Neural progenitor cell (in vitro differentiated cells): ENCODE measurements around the gene TEAD1. TPM values are rescaled to one million over a fixed set of nuclear protein-coding genes. Genes with fewer than 3 reads are reported as not detected.

Experiments used
- DNase-seq: peaks from one replicate; pipeline ENCODE4 v3.0.0-alpha.2; 2016; ENCODE audit warnings: low spot score
- H2AFZ ChIP-seq: fragments of 200-600 bp; sonication (generic); replicated peaks from 2 replicates; pipeline ENCODE4 v1.6.1; 2016; ENCODE audit warnings: antibody characterized with exemption
- H3F3A ChIP-seq: fragments of 200-600 bp; sonication (generic); 2 replicates; pipeline ENCODE4 v1.6.1; 2016; ENCODE audit warnings: antibody characterized with exemption, low read depth
- H3K27ac ChIP-seq: fragments of 200-600 bp; sonication (generic); 2 replicates; pipeline ENCODE4 v1.5.1; 2016; ENCODE audit warnings: mild to moderate bottlenecking
- H3K27me3 ChIP-seq: fragments of 200-600 bp; sonication (generic); 2 replicates; pipeline ENCODE4 v1.6.1; 2016; ENCODE audit warnings: mild to moderate bottlenecking, moderate library complexity
- H3K36me3 ChIP-seq: fragments of 200-600 bp; sonication (generic); 2 replicates; pipeline ENCODE4 v1.5.1; 2016
- H3K4me1 ChIP-seq: fragments of 200-600 bp; sonication (generic); 2 replicates; pipeline ENCODE4 v1.6.1; 2016; ENCODE audit warnings: mixed run types
- H3K4me2 ChIP-seq: fragments of 200-600 bp; sonication (generic); 2 replicates; pipeline ENCODE4 v1.6.1; 2016
- H3K4me3 ChIP-seq: fragments of 200-600 bp; sonication (generic); 2 replicates; pipeline ENCODE4 v1.5.1; 2016
- H3K79me2 ChIP-seq: fragments of 200-600 bp; sonication (generic); 2 replicates; pipeline ENCODE4 v1.6.1; 2016; ENCODE audit warnings: low read depth
- H3K9ac ChIP-seq: fragments of 200-600 bp; sonication (generic); 2 replicates; pipeline ENCODE4 v1.6.1; 2016
- H3K9me3 ChIP-seq: fragments of 200-600 bp; sonication (generic); 2 replicates; pipeline ENCODE4 v1.5.1; 2016; ENCODE audit warnings: low read depth
- H4K20me1 ChIP-seq: fragments of 200-600 bp; sonication (generic); 2 replicates; pipeline ENCODE4 v1.6.1; 2016; ENCODE audit warnings: low read depth
- H3K27ac Mint-ChIP-seq: 3 replicates; pipeline ENCODE4 v1.8.0; 2021; ENCODE audit warnings: mixed read lengths
- H3K27me3 Mint-ChIP-seq: 2 replicates; pipeline ENCODE4 v1.8.0; 2022; ENCODE audit warnings: low read depth, mild to moderate bottlenecking, inconsistent platforms, moderate library complexity, mixed read lengths; ENCODE audit not compliant: insufficient read depth
- H3K36me3 Mint-ChIP-seq: 3 replicates; pipeline ENCODE4 v1.8.0; 2021; ENCODE audit warnings: mixed read lengths
- H3K4me1 Mint-ChIP-seq: 3 replicates; pipeline ENCODE4 v1.8.0; 2021; ENCODE audit warnings: mixed read lengths
- H3K4me3 Mint-ChIP-seq: 3 replicates; pipeline ENCODE4 v1.8.0; 2021; ENCODE audit warnings: mild to moderate bottlenecking, moderate library complexity, mixed read lengths
- H3K9me3 Mint-ChIP-seq: 3 replicates; pipeline ENCODE4 v1.8.0; 2020; ENCODE audit warnings: mixed read lengths
- CTCF ChIP-seq: fragments of 200-600 bp; sonication (generic); IDR thresholded peaks from 2 replicates; pipeline ENCODE4 v1.5.1; 2017; ENCODE audit warnings: antibody characterized with exemption, mild to moderate bottlenecking
- EZH2 ChIP-seq: fragments of 200-600 bp; sonication (generic); IDR thresholded peaks from 2 replicates; pipeline ENCODE4 v1.6.1; 2017; ENCODE audit warnings: antibody characterized with exemption, mild to moderate bottlenecking, moderate library complexity
- EZH2phosphoT487 ChIP-seq: fragments of 200-600 bp; sonication (generic); IDR thresholded peaks from 2 replicates; pipeline ENCODE4 v1.6.1; 2017; ENCODE audit warnings: antibody characterized with exemption
- total RNA-seq: library from RNA; depleted of rRNA; stranded (reverse); fragments of >200 nt; gene quantifications from 2 replicates; pipeline ENCODE4 v1.2.3, GENCODE V29; 2015; ENCODE audit warnings: low replicate concordance

TEAD1 gene
- total RNA-seq, 1 donor from 2014 or later = 98.3 TPM

- peaks cover 5% of the 10 kb centered on the region for H3K27me3 Mint-ChIP-seq
- peak overlapping the region; percentile 78 for H3K4me3 Mint-ChIP-seq
- Histone ChIP-seq H3K4me1 (peaks cover 77% of the 10 kb centered on the region), H3K9me3 (no peaks in the 10 kb centered on the region), H2AFZ (no peak overlapping the region), H3K4me2 (peak overlapping the region; percentile 74), H3K4me3 (peak overlapping the region; percentile 34), H3K27ac (peak overlapping the region; percentile 97), H3F3A (peaks cover 56% of the 10 kb centered on the region), H3K27me3 (no peaks in the 10 kb centered on the region), H4K20me1 (peaks cover 14% of the 10 kb centered on the region), H3K36me3 (no peaks in the 10 kb centered on the region), H3K9ac (peak overlapping the region; percentile 10), H3K79me2 (peaks cover 75% of the 10 kb centered on the region)
- no peaks in the 10 kb centered on the region for H3K9me3 Mint-ChIP-seq
- peaks cover 5% of the 10 kb centered on the region for H3K36me3 Mint-ChIP-seq
- peaks cover 87% of the 10 kb centered on the region for H3K4me1 Mint-ChIP-seq
- TF ChIP-seq CTCF (no peak), EZH2phosphoT487 (no peak), EZH2 (no peak)
- H3K27ac Mint-ChIP-seq = peak overlapping the region; percentile 98
- peak; percentile 96 for DNase-seq
Observed at GRCh38 chr11:12862696-12863469, 188.7 kb downstream of the TEAD1 start.

- Histone ChIP-seq H2AFZ (no peak overlapping the region), H3K4me2 (peak overlapping the region; percentile 74), H3K27ac (peak overlapping the region; percentile 97), H3K9ac (no peak overlapping the region), H3K4me1 (peaks cover 80% of the 10 kb centered on the region), H3K4me3 (peak overlapping the region; percentile 34), H3F3A (peaks cover 56% of the 10 kb centered on the region), H3K9me3 (no peaks in the 10 kb centered on the region), H4K20me1 (peaks cover 15% of the 10 kb centered on the region), H3K36me3 (no peaks in the 10 kb centered on the region), H3K27me3 (no peaks in the 10 kb centered on the region), H3K79me2 (peaks cover 75% of the 10 kb centered on the region)
- H3K36me3 Mint-ChIP-seq = peaks cover 8% of the 10 kb centered on the region
- no peak for TF ChIP-seq EZH2
- no peak for TF ChIP-seq EZH2phosphoT487
- no peak for TF ChIP-seq CTCF
- DNase-seq = peak; percentile 55
- no peaks in the 10 kb centered on the region for H3K9me3 Mint-ChIP-seq
- H3K4me3 Mint-ChIP-seq = peak overlapping the region; percentile 78
- H3K27ac Mint-ChIP-seq = peak overlapping the region; percentile 98
- H3K4me1 Mint-ChIP-seq = peaks cover 87% of the 10 kb centered on the region
- H3K27me3 Mint-ChIP-seq = peaks cover 5% of the 10 kb centered on the region
Observed at GRCh38 chr11:12863605-12864121, 189.4 kb downstream of the TEAD1 start.

GRCh38 chr11:12864316-12865156 lies 190.3 kb downstream of the TEAD1 start:
- peaks cover 75% of the 10 kb centered on the region for H3K79me2 ChIP-seq
- peak overlapping the region; percentile 78 for H3K4me3 Mint-ChIP-seq
- DNase-seq = peak; percentile 90

More at GRCh38 chr11:12864316-12865156, 190.3 kb downstream of the TEAD1 start:
- H3K4me1 Mint-ChIP-seq = peaks cover 83% of the 10 kb centered on the region
- no peaks in the 10 kb centered on the region for H3K9me3 ChIP-seq
- H4K20me1 ChIP-seq = peaks cover 12% of the 10 kb centered on the region
- H3K4me3 ChIP-seq = peak overlapping the region; percentile 34
- H3K4me2 ChIP-seq = peak overlapping the region; percentile 74
- no peak overlapping the region for H2AFZ ChIP-seq
- peaks cover 56% of the 10 kb centered on the region for H3F3A ChIP-seq
- H3K9ac ChIP-seq = no peak overlapping the region
- H3K27ac ChIP-seq = peak overlapping the region; percentile 97
- TF ChIP-seq CTCF (no peak), EZH2 (no peak), EZH2phosphoT487 (no peak)
- H3K36me3 ChIP-seq = no peaks in the 10 kb centered on the region
- H3K27ac Mint-ChIP-seq = peak overlapping the region; percentile 98
- peaks cover 71% of the 10 kb centered on the region for H3K4me1 ChIP-seq
- peaks cover 8% of the 10 kb centered on the region for H3K36me3 Mint-ChIP-seq
- H3K27me3 Mint-ChIP-seq = peaks cover 5% of the 10 kb centered on the region
- H3K9me3 Mint-ChIP-seq = no peaks in the 10 kb centered on the region
- no peaks in the 10 kb centered on the region for H3K27me3 ChIP-seq
